ENCODE measurements around the gene MYO1D.

MYO1D gene

DNA sequence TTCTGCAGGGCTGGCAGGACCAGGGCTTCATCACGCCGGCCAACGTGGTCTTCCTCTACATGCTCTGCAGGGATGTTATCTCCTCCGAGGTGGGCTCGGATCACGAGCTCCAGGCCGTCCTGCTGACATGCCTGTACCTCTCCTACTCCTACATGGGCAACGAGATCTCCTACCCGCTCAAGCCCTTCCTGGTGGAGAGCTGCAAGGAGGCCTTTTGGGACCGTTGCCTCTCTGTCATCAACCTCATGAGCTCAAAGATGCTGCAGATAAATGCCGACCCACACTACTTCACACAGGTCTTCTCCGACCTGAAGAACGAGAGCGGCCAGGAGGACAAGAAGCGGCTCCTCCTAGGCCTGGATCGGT is 388.8 kb downstream of the MYO1D start:
- TF ChIP-seq, protein P1, sequence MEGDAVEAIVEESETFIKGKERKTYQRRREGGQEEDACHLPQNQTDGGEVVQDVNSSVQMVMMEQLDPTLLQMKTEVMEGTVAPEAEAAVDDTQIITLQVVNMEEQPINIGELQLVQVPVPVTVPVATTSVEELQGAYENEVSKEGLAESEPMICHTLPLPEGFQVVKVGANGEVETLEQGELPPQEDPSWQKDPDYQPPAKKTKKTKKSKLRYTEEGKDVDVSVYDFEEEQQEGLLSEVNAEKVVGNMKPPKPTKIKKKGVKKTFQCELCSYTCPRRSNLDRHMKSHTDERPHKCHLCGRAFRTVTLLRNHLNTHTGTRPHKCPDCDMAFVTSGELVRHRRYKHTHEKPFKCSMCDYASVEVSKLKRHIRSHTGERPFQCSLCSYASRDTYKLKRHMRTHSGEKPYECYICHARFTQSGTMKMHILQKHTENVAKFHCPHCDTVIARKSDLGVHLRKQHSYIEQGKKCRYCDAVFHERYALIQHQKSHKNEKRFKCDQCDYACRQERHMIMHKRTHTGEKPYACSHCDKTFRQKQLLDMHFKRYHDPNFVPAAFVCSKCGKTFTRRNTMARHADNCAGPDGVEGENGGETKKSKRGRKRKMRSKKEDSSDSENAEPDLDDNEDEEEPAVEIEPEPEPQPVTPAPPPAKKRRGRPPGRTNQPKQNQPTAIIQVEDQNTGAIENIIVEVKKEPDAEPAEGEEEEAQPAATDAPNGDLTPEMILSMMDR (IDR thresholded peaks at IDR 0.05; ENCODE audit: extremely low read depth, insufficient read depth, missing control alignments) = no peak
- in situ Hi-C loops (cut with MboI; ENCODE audit: low pct_unique_long_range_greater_than_20kb, low sequenced_read_pairs, unreplicated experiment) = loop anchor here (25.0 kb wide), 1 partner anchor 124 kb away; no protein-coding TSS in a partner anchor
- DNase-seq (ENCODE audit: low spot score) = no peak

GRCh38 chr17:32487473-32488176 is 389.3 kb downstream of the MYO1D start:
- DNase-seq (ENCODE audit: low spot score) = peak; percentile 69
- in situ Hi-C loops (cut with MboI; ENCODE audit: low pct_unique_long_range_greater_than_20kb, low sequenced_read_pairs, unreplicated experiment) = loop anchor here (25.0 kb wide), 1 partner anchor 125 kb away; no protein-coding TSS in a partner anchor
- TF ChIP-seq, protein P1 (IDR thresholded peaks at IDR 0.05; ENCODE audit: extremely low read depth, insufficient read depth, missing control alignments) = no peak

- in situ Hi-C loops (cut with MboI; ENCODE audit: low pct_unique_long_range_greater_than_20kb, low sequenced_read_pairs, unreplicated experiment) = loop anchor here (25.0 kb wide), 1 partner anchor 125 kb away; no protein-coding TSS in a partner anchor
- peak; percentile 91 for DNase-seq (ENCODE audit: low spot score)
- TF ChIP-seq, protein P1 (IDR thresholded peaks at IDR 0.05; ENCODE audit: extremely low read depth, insufficient read depth, missing control alignments) = no peak
Observed at GRCh38 chr17:32486701-32487472, 390.0 kb downstream of the MYO1D start, which contains the start of gene CDK5R1. TSS of gene CDK5R1 (plus strand) at chr17:32486993. CDS start at chr17:32487621, 628 bp downstream.

DNA sequence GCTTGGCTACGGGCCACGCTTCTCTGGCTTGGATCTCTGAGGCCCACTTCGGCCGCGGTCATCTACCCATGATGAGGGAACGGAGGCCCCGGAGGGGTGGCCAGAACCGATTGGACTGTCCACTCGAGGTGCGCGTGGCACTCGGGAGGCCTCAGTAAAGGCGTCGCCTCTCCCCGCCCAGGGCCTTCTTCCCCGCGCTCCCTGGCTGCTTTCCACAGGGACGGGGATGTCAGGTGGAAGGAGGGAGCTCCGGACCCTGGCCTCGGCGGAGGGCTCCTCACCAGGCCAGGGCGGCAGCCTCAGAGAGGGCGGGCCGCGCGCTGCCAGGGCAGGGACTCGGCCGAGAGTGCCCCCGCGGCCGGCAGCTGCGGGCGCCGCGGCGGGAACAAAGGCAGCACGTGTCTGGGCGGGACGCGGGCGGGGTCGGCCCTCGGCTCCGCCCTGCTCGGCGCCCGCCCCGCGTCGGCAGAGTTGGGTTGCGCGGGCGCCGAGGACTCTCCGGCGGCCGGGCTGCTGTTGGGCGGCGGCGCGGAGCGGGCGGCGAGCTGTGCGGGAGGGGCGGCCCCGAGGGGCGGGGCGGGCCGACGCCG is 390.7 kb downstream of the MYO1D start:
- peak; percentile 94 for DNase-seq (ENCODE audit: low spot score)
- TF ChIP-seq, protein P1 (IDR thresholded peaks at IDR 0.05; ENCODE audit: extremely low read depth, insufficient read depth, missing control alignments) = no peak
- in situ Hi-C loops (cut with MboI; ENCODE audit: low pct_unique_long_range_greater_than_20kb, low sequenced_read_pairs, unreplicated experiment) = loop anchor here (25.0 kb wide), 1 partner anchor 126 kb away; no protein-coding TSS in a partner anchor

DNA sequence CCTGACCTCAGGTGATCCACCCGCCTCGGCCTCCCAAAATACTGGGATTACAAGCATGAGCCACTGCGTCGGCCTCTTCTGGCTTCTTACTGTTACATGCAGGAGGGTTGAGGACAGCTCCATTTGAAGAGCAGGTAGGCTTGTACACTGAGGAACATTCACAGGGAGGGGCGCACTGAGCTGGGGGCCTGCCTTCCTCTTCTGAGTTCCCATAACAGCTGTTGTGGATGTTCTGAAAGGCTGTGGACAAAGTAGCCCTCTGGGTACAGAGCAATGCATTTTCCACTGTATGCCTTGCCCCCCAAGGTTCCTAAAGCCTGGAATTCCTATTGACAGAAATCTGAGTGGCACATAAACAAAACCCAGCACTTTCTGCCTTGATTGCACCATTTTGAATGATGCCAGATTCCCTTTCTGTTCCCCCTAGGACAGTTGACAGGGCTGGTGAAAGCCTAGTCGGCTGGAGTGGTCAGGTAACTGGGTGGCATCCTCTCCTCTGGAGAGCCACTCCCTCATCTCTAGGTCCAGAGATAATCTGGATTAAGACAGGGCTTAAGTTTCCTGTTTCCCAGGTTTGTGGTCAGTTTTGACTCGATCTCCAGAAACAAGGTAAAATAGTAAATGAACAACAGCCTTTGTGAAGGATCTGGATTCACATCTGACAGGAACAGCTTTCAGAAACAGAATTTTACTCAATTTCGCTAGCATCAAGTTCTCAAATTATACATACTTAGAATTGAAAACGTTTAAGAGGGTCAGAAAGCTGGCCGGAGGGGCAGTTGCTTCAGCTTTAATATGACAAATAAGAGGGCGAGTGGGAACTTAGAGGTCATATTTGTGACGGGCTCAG is 391.4 kb downstream of the MYO1D start:
- DNase-seq (ENCODE audit: low spot score) = no peak
- TF ChIP-seq, protein P1 (IDR thresholded peaks at IDR 0.05; ENCODE audit: extremely low read depth, insufficient read depth, missing control alignments) = no peak
- in situ Hi-C loops (cut with MboI; ENCODE audit: low pct_unique_long_range_greater_than_20kb, low sequenced_read_pairs, unreplicated experiment) = loop anchor here (25.0 kb wide), 1 partner anchor 127 kb away; no protein-coding TSS in a partner anchor

Measured in GM13977 (cell line).